GM19328 (cell line): ENCODE results near the gene C1orf116.

Experiments
- ATAC-seq: cut with Tn5 transposase; IDR thresholded peaks from one replicate; pipeline ENCODE4 v1.9.1; 2021; ENCODE audit warnings: mild to moderate bottlenecking, moderate library complexity; ENCODE audit not compliant: unreplicated experiment

The C1orf116 gene

DNA sequence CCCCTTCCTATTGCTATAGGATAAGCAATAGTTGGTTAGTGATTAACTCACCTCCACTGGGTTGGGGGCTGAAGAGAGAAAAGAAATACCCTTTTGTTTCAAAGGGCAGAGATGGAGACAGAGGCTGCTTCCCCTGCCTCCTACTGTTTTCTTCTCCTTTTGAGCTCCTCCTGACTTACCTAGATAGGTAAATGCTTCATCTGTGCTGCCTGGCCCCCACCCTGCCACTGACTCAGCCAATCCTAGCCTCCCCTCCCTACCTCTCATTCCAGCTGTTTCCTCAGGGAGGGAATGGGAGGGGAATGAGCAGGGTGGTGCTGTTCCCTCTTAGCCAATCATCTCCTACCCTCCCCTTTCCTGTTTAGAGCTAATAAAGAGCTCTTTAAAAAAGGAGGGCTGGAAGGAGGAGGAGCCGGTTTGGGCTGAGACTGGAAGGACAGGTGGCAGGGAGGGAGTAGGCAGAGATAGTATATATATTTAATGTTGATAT, at the start of gene C1orf116:
TSS of gene C1orf116 (minus strand) at position 229 of the 490 bp plus-strand sequence. CDS start 5,158 bp downstream, outside the sequence.
- ATAC-seq: no peak

- ATAC-seq: no peak
Measured at GRCh38 chr1:207081806-207082205, 49.2 kb upstream of the C1orf116 start.

- ATAC-seq: no peak
Measured at GRCh38 chr1:207081088-207081487, 48.5 kb upstream of the C1orf116 start.

GRCh38 chr1:207079706-207080241, 47.2 kb upstream of the C1orf116 start:
- ATAC-seq: no peak

DNA sequence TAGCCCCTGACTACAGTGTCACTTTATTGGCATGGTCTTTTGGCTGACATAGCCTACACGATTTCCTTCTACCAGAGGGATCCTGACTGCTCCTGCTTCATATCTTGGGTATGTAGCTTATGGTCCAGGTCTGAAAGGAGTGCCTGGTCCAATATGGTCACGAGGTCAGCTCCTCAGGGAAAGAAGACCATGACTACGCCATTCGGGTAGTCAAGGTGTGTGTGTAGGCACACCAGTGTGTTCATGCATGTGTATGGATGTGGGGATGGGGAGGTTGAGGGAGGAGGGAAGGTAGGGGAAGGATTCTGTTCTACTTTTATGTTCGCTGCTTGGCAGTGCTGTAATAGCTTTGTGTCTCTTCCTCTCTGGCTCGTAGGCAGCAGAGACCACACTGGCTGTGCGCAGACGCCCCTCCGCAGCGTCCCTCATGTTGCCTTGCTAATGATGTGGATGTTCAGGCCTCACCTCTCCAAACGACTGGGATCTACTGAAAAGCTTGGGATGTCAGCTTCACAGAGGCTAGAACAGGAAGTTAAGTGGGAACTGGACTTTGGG, 46.1 kb upstream of the C1orf116 start:
- ATAC-seq: no peak

DNA sequence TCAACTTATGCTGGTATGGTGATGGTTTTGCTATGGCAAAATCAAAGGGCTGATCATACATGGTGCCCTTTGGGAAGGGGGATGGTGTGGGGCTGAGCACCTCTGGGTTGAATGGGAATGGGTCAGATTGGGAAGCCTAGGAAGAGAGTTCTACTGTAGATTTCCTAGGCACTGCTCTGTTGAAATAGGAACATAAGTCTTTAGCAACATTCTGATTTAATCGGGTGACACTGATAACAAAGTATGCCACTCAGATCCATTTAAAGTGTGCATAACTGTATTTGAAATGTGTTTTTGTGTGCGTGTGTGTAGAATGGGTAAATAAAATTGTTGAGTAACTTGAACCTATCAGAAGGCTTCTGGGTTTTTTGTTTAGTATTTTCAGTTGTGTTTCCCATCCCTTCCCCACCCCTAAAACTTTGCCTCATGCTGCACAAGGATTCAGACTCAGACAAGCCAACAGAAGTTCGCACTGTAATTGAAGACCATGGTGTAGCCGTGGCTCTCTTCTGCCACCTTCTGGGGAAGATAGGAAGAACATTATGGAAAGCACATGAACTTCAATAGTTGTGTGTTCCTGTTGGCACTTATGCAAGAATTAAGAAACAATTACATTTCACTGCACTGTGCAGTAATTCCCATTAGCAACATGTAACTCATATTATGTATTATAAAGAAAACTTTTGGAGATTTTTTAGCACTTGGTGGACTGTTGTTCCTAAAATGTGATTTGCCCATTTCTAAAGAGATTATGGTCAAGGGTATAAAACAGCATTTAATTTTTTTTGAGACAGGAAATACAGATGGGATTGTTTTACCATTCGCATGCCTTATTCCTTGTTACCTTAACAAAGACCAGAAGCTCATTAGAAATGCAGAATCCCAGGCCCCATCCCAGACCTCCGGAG, 45.2 kb upstream of the C1orf116 start:
- ATAC-seq: no peak

- no peak for ATAC-seq
Measured at GRCh38 chr1:207077012-207077411, 44.5 kb upstream of the C1orf116 start.

GRCh38 chr1:207076181-207076955, 43.8 kb upstream of the C1orf116 start:
- ATAC-seq: no peak

DNA sequence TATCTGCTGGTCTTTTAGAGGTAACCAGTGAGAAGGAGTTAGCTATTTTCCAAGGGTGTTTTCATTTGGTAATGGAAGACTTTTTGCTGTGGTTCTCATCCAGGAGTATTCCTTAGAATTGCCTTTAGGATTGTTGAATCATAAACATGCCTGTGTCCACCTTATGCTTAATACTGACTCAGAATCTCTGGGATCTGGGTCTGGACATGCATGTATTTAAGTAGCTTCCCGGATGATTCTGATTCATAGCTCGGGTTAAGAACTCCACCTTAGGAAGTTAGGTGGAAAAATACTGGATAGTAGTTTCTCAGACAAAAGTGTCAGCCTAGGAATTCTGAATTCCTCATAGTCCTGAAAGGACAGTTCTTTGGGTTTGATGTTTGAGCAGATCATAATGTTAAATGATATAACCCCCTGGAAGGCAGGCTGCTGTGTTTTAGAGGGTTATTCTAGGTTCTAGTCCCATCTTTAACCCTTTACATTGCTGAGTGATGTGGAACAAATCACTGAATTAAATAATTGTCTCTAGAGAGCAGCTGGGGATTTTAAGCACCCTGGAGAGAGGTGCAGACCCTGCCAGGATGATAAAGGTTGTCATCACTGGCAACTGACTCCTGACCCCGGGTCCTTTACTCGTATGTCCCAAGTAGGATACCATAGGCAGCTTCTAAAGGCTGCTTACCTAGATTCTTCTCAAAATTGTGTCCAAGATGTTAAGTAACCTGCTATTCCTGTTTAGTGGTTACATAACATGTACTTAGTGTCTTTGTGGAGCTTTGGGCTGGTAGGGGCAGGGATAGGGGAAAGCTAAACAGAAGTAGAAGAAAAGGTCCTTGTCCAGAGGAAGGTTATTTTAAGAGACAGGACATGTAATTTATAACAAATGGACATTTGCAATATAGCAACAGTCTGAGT, 41.6 kb upstream of the C1orf116 start:
- ATAC-seq: no peak

DNA sequence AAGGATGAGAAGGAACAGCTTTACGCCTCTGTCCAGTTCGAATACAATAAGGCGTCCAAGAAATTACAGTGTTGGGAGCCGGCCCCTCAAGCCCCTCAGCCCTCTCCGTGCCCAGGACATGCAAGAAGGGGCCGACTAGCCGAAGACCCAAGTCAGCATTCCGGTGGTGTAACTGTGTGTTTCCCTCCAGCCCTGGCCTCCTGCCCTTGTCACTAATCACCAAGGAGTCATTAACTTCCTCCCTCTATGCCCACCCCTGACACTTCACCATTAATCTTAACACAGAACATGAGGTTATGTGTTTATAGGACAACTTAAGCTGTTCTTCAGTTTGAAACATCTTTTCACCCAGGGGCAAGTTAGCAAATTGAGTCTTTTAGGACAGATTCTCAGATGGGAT, 39.7 kb upstream of the C1orf116 start:
- no peak for ATAC-seq

DNA sequence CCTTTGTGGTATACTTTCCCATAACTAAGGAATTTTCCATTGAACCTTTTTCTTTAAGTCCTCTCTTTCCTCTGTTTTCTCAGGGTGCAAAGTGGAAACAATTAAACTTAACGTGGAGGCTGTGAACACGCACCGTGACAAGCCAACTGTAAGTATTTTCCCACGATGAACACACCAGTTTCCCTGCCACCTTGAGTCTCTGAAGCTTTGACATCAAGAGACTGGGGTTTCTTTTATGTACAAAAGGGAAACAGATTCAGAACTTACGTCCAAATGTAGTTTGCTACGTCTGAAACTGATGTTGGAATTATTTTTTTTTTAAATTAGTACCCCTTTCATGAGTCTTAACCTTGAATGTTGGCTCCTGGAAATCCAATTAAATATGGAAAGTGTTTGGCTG, 38.9 kb upstream of the C1orf116 start:
- ATAC-seq: no peak

- ATAC-seq: no peak
Measured at GRCh38 chr1:207070811-207071210, 38.3 kb upstream of the C1orf116 start.

- no peak for ATAC-seq
Measured at GRCh38 chr1:207069858-207070506, 37.4 kb upstream of the C1orf116 start.

GRCh38 chr1:207069061-207069460, 36.5 kb upstream of the C1orf116 start:
- no peak for ATAC-seq

DNA sequence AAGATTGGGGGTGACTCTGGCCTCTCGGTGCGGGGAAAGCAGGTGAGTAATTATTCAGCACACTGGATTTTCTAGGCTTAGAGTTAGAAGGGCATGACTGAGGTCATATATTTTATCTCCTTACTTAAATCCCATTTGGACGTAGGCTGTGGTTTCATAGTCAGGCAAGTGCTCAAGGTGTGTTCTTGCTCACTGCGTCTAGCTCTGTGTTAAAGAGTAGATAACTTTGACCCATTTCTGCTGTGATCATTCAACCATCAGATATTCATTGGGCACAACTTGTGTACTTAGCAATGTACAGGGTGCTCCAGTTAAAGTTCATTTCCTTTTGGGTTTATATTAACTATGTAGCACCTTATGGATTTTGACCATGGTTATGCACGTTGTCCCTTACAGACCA, 35.1 kb upstream of the C1orf116 start:
- ATAC-seq: no peak

- ATAC-seq: no peak
Measured at GRCh38 chr1:207067185-207067584, 34.6 kb upstream of the C1orf116 start.

DNA sequence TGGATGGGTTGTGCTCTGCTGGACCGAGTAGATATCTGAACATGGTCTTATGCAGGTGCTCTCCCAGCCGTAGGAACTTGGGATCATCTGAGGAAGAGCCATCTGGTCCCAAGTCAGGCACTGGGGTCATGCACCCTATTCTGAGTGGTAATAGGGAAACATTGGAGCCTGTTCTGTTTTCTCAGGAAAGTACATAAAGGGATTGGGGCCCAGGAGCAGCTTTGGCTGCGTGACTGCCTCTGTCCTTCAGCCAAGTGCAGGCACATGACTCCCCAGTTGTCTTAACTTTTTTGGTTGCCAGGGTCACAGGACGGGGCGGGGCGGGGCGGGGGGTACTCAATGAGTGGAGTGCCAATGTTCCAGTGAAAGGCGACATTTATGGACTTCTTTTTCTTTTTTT, 32.0 kb upstream of the C1orf116 start:
- no peak for ATAC-seq

DNA sequence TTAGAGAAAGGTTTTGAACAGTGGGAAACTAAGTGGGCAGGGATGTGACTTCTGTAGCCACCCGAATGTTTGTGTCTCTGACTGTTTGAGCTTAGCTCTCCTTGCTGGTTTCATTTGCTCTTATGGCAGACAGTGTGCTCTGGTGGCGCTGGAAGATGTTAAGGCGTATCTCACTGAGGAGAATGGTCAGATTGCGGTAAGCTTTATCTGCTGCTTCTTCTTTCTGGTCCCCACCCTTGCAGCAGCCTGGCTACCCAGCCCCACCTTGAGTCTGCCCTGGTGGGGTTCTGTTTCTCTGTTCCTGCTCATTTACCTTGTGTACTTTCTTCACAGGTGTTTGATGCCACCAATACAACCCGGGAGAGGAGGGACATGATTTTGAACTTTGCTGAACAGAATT, 30.5 kb upstream of the C1orf116 start:
- ATAC-seq: no peak

DNA sequence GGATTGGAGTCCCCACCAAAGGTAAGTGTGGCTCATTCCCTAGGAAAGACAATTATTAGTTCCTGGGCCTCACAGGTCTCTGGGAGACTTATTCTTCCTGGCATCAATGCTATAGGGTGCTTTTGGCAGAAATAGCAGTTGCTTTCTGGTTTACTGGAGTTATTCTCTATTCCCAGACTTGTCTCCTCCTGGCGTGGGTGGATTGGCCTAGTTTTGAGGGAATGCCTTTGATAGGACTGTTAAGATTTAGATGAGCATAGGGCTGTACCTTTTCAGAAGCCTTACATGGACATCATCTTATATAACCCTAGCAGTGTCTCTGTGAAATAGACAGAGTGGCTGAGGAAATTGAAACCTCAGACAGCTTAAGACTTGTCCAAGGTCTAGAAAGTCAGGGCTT, 29.5 kb upstream of the C1orf116 start:
- ATAC-seq: no peak

GRCh38 chr1:207060596-207060995, 28.0 kb upstream of the C1orf116 start:
- no peak for ATAC-seq
